Measurements from ENCODE around the gene TRABD2B.

TRABD2B gene

DNA sequence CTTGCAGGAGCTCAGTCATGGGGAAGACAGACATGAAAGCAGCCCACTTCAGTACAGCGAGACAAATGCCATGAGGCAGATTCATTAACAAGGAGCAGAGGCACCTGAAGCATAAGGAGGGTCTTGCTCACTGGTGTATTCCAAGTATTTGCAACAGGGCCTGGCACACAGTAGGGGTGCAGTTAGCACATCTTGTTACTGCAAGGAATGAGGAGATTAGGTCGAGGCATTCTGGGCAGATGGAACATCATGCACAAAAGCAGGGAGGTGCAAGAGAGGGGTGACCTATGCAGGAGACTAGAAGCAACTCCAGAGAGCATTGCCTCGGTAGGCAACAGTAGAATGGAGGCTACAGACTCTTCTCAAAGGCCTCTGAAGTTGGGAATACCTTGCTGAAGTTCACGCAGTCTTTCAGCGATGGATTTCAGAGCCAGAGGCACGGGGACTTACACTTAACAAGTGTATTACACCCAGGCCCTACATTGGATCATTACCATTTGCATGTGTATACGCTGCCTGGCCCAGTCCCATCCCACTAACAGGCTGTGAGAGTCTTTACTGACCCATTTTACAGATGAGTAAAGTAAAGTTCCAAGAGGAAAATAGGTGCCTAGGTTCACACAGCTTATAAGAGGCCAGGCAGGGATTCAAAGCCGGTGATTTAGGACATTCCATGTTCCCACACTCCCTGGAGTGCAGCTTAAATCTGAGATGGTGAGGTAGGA lies 82.1 kb downstream of the TRABD2B start:
- Histone ChIP-seq H3K9me2 (replicated peaks; ENCODE audit: control insufficient read depth, low read length) (no peaks in the 10 kb centered on the region), H3F3A (ENCODE audit: control insufficient read depth, insufficient read depth) (no peaks in the 10 kb centered on the region), H3K27ac (ENCODE audit: low read depth, low read length) (no peak overlapping the region), H3K9me3 (ENCODE audit: control insufficient read depth, insufficient read depth, low read length) (no peaks in the 10 kb centered on the region), H3K4me3 (ENCODE audit: low read length) (no peak overlapping the region), H3K27me3 (ENCODE audit: control insufficient read depth, low read length) (peaks cover 2% of the 10 kb centered on the region; the same call in 1 of the 2 replicates), H4K20me1 (ENCODE audit: control insufficient read depth, insufficient read depth, low read depth, low read length) (no peaks in the 10 kb centered on the region), H3K4me1 (ENCODE audit: control insufficient read depth, low read length) (no peaks in the 10 kb centered on the region), H3K36me3 (ENCODE audit: control insufficient read depth, low read length) (no peaks in the 10 kb centered on the region), H3K4me2 (ENCODE audit: low read length) (no peak overlapping the region), H3K79me2 (ENCODE audit: control insufficient read depth, low read length) (no peaks in the 10 kb centered on the region)
- TF ChIP-seq, protein P1, sequence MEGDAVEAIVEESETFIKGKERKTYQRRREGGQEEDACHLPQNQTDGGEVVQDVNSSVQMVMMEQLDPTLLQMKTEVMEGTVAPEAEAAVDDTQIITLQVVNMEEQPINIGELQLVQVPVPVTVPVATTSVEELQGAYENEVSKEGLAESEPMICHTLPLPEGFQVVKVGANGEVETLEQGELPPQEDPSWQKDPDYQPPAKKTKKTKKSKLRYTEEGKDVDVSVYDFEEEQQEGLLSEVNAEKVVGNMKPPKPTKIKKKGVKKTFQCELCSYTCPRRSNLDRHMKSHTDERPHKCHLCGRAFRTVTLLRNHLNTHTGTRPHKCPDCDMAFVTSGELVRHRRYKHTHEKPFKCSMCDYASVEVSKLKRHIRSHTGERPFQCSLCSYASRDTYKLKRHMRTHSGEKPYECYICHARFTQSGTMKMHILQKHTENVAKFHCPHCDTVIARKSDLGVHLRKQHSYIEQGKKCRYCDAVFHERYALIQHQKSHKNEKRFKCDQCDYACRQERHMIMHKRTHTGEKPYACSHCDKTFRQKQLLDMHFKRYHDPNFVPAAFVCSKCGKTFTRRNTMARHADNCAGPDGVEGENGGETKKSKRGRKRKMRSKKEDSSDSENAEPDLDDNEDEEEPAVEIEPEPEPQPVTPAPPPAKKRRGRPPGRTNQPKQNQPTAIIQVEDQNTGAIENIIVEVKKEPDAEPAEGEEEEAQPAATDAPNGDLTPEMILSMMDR (IDR thresholded peaks at IDR 0.05; ENCODE audit: low read depth, low read length, poor library complexity, severe bottlenecking): no peak
- no peak for TF ChIP-seq EZH2phosphoT487 (IDR thresholded peaks at IDR 0.05; ENCODE audit: borderline replicate concordance, low read length)

DNA sequence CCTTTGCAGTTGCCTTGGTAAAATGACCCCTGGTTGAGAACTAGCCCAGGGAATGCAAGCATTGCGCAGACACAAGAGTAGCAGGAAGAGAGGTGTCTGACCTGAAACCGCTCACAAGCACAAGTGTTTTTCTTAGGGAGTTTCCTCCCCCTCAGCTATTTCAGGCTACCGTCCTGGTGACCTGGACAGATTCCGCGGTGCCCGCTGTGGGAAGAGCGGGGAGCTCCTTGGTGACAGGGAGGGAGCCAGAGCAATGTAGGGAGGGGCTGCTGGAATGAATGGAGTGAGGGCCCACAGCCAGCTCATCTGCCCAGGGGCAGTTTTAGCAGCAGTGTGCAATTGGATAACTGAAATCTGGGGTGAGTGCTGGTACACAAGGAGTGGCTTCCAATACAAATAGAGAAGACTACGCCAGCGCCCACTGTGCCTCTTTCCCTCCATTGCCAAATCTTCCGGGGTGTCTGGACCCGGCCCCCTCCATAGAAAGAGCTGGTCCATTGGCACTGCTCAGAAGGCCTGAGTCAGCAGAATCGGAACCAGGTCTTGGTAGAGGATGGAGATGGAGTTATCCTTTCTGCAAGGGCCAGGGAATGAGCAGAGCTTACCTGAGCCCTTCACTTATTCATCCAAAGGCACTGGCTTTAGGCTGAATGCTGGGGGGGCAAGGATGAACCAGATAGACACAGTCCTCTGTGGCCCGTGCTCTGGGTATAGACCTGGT lies 82.8 kb downstream of the TRABD2B start:
- H4K20me1 ChIP-seq (ENCODE audit: control insufficient read depth, insufficient read depth, low read depth, low read length): no peaks in the 10 kb centered on the region
- no peak overlapping the region for H3K4me3 ChIP-seq (ENCODE audit: low read length)
- H3K4me1 ChIP-seq (ENCODE audit: control insufficient read depth, low read length): no peaks in the 10 kb centered on the region
- no peak for TF ChIP-seq EZH2phosphoT487 (IDR thresholded peaks at IDR 0.05; ENCODE audit: borderline replicate concordance, low read length)
- TF ChIP-seq, protein P1 (IDR thresholded peaks at IDR 0.05; ENCODE audit: low read depth, low read length, poor library complexity, severe bottlenecking): no peak
- no peaks in the 10 kb centered on the region for H3K9me3 ChIP-seq (ENCODE audit: control insufficient read depth, insufficient read depth, low read length)
- H3F3A ChIP-seq (ENCODE audit: control insufficient read depth, insufficient read depth): no peaks in the 10 kb centered on the region
- peaks cover under 1% of the 10 kb centered on the region; the same call in 1 of the 2 replicates for H3K27me3 ChIP-seq (ENCODE audit: control insufficient read depth, low read length)
- H3K27ac ChIP-seq (ENCODE audit: low read depth, low read length): no peak overlapping the region
- no peaks in the 10 kb centered on the region for H3K36me3 ChIP-seq (ENCODE audit: control insufficient read depth, low read length)
- no peaks in the 10 kb centered on the region for H3K79me2 ChIP-seq (ENCODE audit: control insufficient read depth, low read length)
- H3K9me2 ChIP-seq (replicated peaks; ENCODE audit: control insufficient read depth, low read length): no peaks in the 10 kb centered on the region
- no peak overlapping the region for H3K4me2 ChIP-seq (ENCODE audit: low read length)

DNA sequence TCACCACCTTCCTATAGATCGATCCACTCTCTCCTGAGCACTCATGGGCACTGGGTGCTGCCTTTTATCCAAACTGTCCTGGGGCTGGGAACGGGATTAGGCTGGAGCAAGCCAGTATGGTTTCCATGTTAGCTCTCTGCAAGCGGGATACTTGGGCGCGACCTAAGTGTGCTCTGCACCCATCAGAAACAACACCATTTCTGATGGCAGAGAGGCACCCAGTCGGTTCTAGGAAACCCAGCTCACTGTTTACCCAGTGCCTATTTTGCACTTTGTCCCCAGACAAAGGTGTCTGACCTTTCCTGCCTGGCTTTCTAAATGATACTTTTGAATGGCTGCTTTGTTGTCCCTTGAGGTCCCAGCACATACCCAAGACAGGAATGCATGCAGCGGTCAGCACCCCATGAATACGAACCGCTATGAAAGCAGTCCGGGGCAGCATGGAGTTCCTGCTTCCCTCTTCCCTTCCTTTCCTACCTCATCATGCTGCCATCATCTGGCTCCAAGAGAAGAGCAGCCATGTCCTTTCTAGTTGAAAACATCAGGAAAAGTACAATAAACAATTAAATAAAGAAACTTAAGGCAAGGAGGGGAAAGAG lies 83.9 kb downstream of the TRABD2B start:
- H4K20me1 ChIP-seq (ENCODE audit: control insufficient read depth, insufficient read depth, low read depth, low read length): no peaks in the 10 kb centered on the region
- no peak overlapping the region for H3K4me2 ChIP-seq (ENCODE audit: low read length)
- no peaks in the 10 kb centered on the region for H3F3A ChIP-seq (ENCODE audit: control insufficient read depth, insufficient read depth)
- no peaks in the 10 kb centered on the region for H3K27me3 ChIP-seq (ENCODE audit: control insufficient read depth, low read length)
- no peaks in the 10 kb centered on the region for H3K36me3 ChIP-seq (ENCODE audit: control insufficient read depth, low read length)
- no peak for TF ChIP-seq EZH2phosphoT487 (IDR thresholded peaks at IDR 0.05; ENCODE audit: borderline replicate concordance, low read length)
- TF ChIP-seq, protein P1 (IDR thresholded peaks at IDR 0.05; ENCODE audit: low read depth, low read length, poor library complexity, severe bottlenecking): no peak
- H3K27ac ChIP-seq (ENCODE audit: low read depth, low read length): no peak overlapping the region
- H3K4me3 ChIP-seq (ENCODE audit: low read length): no peak overlapping the region
- no peaks in the 10 kb centered on the region for H3K79me2 ChIP-seq (ENCODE audit: control insufficient read depth, low read length)
- no peaks in the 10 kb centered on the region for H3K9me2 ChIP-seq (replicated peaks; ENCODE audit: control insufficient read depth, low read length)
- no peaks in the 10 kb centered on the region for H3K4me1 ChIP-seq (ENCODE audit: control insufficient read depth, low read length)
- H3K9me3 ChIP-seq (ENCODE audit: control insufficient read depth, insufficient read depth, low read length): no peaks in the 10 kb centered on the region
